WERI-Rb-1 (cell line): ENCODE data around the gene ASB17.

Experiments used
- DNase-seq: peaks from one replicate; pipeline ENCODE4 v3.0.0-alpha.2; 2020
- H3K27ac ChIP-seq: fragments of 250-450 bp; sonication (Bioruptor Pico); 2 replicates; pipeline ENCODE4 v1.5.1; 2020; ENCODE audit warnings: mild to moderate bottlenecking, moderate library complexity
- H3K27me3 ChIP-seq: fragments of 250-450 bp; sonication (Bioruptor Pico); 2 replicates; pipeline ENCODE4 v1.5.1; 2021; ENCODE audit warnings: mild to moderate bottlenecking, low read depth, moderate library complexity; ENCODE audit not compliant: insufficient read depth, severe bottlenecking
- H3K36me3 ChIP-seq: fragments of 250-450 bp; sonication (Bioruptor Pico); 2 replicates; pipeline ENCODE4 v1.5.1; 2020; ENCODE audit warnings: mild to moderate bottlenecking, moderate library complexity
- H3K4me3 ChIP-seq: 2 replicates; pipeline ENCODE4 v1.5.1; 2011; ENCODE audit warnings: low read depth, mild to moderate bottlenecking, control low read depth, low read length
- H3K9me3 ChIP-seq: fragments of 250-450 bp; sonication (Bioruptor Pico); 2 replicates; pipeline ENCODE4 v1.5.1; 2021; ENCODE audit warnings: mild to moderate bottlenecking, moderate library complexity; ENCODE audit not compliant: severe bottlenecking
- CTCF ChIP-seq: IDR thresholded peaks from 2 replicates; pipeline ENCODE4 v1.5.1; 2011; ENCODE audit warnings: low read depth, mild to moderate bottlenecking, control low read depth, inconsistent platforms, low read length

ASB17 gene, protein sequence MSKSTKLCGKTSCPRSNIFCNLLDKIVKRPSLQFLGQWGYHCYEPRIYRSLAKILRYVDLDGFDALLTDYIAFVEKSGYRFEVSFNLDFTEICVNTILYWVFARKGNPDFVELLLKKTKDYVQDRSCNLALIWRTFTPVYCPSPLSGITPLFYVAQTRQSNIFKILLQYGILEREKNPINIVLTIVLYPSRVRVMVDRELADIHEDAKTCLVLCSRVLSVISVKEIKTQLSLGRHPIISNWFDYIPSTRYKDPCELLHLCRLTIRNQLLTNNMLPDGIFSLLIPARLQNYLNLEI

DNA sequence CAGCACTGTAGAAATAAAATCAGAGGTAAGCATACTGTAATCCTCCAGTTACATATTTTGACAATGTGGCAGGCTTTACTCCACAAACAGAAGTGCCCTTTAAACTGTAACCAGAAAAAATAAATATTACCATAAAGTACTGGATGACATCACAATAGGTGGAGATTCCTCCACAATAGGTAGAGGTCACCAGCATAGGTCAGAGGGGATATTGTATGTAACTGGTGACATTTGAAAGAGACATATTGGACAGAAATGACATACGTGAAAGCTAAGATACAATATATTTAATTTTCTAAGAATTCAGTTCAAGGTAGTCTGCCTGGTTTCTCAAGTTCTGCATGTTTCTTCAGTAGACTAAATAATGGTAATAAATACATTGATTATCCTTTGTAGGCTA, at the start of gene ASB17:
ASB17 (minus strand) TSS at position 101 of the 400 bp plus-strand sequence. CDS start 113 bp downstream, outside the sequence.
- H3K27me3 ChIP-seq = no peaks in the 10 kb centered on the region
- no peak for DNase-seq
- TF ChIP-seq CTCF = no peak
- H3K4me3 ChIP-seq = no peak within 1 kb of the TSS
- H3K9me3 ChIP-seq = no peaks in the 10 kb centered on the region
- H3K36me3 ChIP-seq = no peaks in the 10 kb centered on the region
- H3K27ac ChIP-seq = no peak within 1 kb of the TSS

DNA sequence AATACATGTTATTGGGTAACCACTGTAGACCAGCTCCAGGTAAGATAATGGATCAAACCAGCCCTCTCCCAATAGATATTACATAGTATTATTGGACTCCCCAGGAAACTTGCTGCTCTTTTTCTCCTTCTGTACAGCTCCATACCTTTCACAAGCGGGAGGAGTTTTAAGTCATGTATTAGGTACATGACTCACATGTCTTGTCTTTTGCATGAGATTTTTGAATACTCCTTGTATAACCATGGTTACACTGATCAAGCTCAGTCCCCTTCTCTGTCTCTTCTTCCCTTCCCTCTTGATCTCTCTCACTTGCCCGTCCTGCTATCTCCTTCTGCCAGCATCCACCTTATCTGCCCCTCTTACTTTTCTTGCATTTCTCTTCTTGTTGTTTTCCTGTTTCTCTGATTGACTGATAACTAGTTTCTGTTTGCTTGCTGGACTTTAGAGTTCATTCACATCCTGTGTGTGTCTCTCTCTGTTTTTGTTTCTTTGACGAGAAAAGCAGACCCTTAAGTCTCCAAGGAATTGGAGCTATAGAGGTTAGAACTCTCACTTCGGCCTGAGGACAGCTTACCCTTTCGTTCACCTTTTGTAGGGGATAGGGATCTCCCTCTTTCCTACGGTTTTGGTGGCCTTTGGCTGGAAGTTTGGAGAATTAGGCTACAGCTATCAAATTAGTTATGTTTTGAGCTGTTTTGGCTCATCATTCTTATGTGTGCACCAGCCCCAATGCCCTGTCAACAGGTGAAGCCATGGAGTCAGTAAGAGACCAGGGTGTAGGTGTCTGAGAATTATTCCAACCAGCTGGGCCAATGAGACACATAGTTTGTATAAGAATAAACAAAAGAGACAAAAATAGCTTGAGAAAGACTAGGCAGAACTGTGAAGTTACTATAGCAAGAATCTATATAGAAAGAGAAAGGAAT, 49.0 kb upstream of the ASB17 start:
- Histone ChIP-seq H3K4me3 (no peak overlapping the region), H3K36me3 (no peaks in the 10 kb centered on the region), H3K27ac (no peak overlapping the region), H3K27me3 (no peaks in the 10 kb centered on the region), H3K9me3 (no peaks in the 10 kb centered on the region)
- TF ChIP-seq CTCF = no peak
- DNase-seq = no peak

GRCh38 chr1:75970631-75971030, 38.4 kb upstream of the ASB17 start:
- no peak overlapping the region for H3K4me3 ChIP-seq
- H3K27me3 ChIP-seq = no peaks in the 10 kb centered on the region
- no peaks in the 10 kb centered on the region for H3K9me3 ChIP-seq
- TF ChIP-seq CTCF = no peak
- DNase-seq = no peak
- H3K36me3 ChIP-seq = no peaks in the 10 kb centered on the region
- H3K27ac ChIP-seq = no peak overlapping the region

DNA sequence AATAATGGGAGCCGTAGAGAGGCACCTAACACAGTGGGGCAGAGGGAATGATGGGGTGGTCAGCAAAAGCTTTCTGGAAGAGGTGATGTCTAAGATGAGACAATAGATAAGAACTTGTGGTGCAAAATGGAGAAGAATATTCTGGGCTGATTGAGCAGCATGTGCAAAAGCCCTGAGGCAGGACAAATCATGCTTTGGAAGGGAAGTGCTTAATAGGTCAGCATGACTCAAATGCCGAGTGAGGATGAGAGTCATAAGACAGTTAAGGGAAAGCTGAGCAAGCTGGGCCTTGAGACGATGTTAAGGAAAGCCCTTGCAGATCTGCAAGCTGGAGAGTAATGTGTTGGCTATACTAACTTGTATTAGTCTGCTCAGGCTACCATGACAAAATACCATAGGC, 37.3 kb upstream of the ASB17 start:
- H3K4me3 ChIP-seq = no peak overlapping the region
- no peak for TF ChIP-seq CTCF
- no peaks in the 10 kb centered on the region for H3K36me3 ChIP-seq
- no peaks in the 10 kb centered on the region for H3K9me3 ChIP-seq
- no peak for DNase-seq
- H3K27me3 ChIP-seq = no peaks in the 10 kb centered on the region
- H3K27ac ChIP-seq = no peak overlapping the region

GRCh38 chr1:75967719-75968118, 35.5 kb upstream of the ASB17 start:
- DNase-seq = no peak
- Histone ChIP-seq H3K9me3 (no peaks in the 10 kb centered on the region), H3K27me3 (no peaks in the 10 kb centered on the region), H3K27ac (no peak overlapping the region), H3K4me3 (no peak overlapping the region), H3K36me3 (no peaks in the 10 kb centered on the region)
- no peak for TF ChIP-seq CTCF
